HG02642 (cell line): ENCODE data around the gene SP3.

Experiments used
- ATAC-seq: cut with Tn5 transposase; IDR thresholded peaks from one replicate; pipeline ENCODE4 v1.9.1; 2021; ENCODE audit warnings: mild to moderate bottlenecking; ENCODE audit not compliant: unreplicated experiment, poor library complexity

Gene SP3

GRCh38 chr2:173970516-173970924 is 5.3 kb upstream of the SP3 start:
- ATAC-seq = no peak

DNA sequence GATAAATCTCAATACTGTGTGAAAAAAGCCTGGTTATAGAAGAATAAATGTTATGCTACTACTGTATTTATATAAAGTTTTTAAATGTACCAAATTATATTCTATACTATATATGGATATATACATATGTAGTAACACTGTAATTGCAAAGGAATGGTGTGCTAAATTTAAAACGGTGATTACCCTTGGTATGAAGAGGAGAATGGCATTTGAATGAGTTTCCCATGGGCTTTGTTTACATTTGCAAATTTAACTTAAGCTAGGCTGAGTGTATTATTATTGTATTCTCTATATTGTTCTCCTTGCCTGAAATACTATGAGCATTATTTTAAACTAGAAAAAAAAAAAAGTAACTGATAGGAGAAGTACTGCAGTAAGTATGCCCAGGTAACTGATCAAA is 4.7 kb upstream of the SP3 start:
- ATAC-seq = no peak

- no peak for ATAC-seq
Observed at GRCh38 chr2:173968551-173968950, 3.4 kb upstream of the SP3 start.

- ATAC-seq = no peak
Observed at GRCh38 chr2:173966274-173967098, 1.3 kb upstream of the SP3 start.

DNA sequence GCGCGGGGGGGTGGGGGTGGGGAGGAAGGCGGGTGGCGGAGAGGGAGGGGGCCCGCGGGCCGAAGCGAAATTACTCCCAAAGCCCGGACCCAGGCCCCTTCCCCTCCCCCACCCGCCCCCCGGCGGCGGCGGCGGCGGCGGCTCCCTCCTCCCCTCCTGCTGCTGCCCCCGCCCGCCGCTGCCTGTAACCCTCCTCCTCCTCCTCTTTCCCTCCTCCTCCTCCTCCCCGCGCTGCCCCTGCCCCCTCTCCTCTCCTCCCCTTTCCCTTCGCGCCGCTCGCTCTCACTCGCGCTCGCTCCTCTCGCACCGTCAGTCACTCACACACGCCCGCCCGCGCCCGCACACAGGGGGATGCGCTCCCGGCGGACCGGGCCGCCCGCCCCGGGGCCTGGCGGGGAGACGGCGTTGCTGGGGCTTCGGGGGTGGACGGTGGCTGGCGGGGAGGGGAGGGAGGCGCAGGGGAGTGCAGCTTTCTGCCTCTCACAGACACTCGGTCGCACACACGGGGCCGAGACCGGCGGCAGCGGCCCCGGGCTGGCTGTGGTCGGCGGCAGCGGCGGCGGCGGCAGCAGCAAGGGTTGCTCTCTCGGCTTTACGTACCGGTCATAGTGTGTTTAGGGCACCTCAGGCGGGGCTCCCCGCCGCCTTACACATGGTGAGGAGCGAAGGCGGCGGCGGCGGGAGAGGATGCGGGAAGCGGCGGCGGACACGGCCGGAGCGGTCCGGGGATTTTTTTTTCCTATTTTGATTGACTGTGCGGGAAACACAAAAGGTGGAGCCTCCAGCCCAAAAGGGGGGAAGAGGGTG is 405 bp downstream of the SP3 start:
- ATAC-seq = peak; percentile 30

DNA sequence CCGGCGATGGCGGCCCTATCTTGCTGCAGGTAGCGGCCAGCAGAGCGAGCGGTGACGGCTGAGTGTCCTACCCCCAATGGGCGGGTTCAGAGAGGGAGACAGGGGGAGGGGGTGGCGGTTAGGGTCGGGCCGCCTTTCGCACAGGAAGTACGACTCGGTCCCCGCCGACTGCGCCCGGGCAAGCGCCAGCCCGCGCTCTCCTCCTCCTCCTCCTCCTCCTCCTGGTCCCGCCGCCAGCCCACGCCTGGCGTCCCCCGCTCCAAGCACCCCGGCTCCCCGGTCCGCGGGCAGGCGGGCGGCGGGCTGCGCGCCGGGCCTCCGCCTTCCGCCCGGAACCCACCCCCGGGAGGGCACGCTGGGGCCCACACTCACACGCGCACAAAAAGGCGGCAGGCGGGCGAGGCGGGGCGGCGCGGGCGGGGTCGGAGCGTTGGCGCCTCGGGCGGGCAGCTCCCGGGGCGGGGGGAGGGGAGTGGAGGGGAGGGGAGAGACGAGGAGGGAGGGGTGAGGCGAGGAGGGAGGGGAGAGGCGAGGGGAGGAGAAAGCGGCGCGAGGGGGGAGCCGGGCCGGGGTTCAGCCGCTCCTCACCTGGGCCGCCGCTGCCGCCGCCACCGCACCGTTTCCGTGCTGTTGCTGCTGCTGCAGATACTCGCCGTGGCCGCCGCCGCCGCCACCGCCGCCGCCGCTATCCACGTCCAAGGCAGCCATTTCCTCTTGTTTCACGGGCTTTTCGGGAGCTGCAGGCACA is 1.2 kb downstream of the SP3 start:
- ATAC-seq = peak; percentile 62

GRCh38 chr2:173963323-173963816 is 1.8 kb downstream of the SP3 start:
- peak; percentile 13 for ATAC-seq

DNA sequence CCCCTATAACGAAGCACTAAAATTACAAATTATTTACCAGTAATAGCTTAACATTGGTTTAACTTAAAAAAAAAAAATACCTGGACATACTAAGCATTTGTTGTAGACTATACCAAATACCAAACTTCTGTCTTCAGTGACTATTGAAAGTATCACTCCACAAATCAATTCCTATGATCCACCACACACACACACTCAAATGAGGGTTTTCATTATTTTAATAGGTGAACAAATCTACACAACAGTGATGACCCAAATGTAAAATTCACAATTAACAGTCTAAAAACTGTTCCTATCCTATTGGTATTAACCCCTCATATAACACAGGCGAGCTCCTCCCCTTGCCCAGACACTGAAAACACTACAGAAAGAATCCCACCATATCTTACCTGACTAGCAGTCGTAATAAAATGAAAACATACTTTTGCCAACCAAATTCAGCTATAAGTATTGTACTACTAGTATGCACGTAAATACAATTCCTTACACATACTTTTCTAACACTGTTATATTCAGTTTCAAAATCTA is 2.5 kb downstream of the SP3 start:
- no peak for ATAC-seq

DNA sequence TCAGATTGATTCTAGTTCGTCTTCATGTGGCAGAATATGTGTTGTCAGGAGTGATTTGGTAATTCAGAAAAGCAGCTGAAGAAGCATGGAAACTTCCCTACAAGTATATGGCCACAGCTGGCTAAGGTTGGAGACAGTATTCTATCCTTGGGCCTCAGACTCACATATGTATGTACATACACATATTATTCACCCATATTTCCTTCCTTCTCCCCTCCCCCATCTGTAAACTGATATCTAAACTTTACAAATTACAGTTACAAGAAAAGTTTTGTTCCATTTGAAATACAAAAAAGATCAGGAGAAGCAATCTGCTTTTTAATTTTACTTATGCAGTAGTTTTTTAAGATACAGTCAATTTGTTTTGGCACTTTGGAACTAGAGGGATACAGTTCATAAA is 3.1 kb downstream of the SP3 start:
- no peak for ATAC-seq

DNA sequence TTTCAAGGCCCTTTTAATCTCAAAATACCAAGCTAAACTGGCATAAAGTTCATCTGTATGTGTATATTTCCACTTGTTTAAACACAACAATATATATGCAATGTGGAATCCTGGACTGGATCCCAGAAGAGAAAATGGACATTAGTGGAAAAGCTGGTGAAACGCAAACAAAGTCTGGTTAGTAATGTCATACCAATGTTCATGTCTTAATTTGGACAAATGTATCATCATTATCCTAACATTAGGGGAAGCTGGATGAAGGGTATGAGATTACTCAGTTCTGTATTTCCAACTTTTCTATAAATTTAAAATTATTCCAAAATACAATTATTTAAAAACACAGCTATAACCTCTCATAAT is 3.8 kb downstream of the SP3 start:
- no peak for ATAC-seq

- ATAC-seq = no peak
Observed at GRCh38 chr2:173959909-173960308, 5.3 kb downstream of the SP3 start.

- ATAC-seq = no peak
Observed at GRCh38 chr2:173959358-173959884, 5.8 kb downstream of the SP3 start.

DNA sequence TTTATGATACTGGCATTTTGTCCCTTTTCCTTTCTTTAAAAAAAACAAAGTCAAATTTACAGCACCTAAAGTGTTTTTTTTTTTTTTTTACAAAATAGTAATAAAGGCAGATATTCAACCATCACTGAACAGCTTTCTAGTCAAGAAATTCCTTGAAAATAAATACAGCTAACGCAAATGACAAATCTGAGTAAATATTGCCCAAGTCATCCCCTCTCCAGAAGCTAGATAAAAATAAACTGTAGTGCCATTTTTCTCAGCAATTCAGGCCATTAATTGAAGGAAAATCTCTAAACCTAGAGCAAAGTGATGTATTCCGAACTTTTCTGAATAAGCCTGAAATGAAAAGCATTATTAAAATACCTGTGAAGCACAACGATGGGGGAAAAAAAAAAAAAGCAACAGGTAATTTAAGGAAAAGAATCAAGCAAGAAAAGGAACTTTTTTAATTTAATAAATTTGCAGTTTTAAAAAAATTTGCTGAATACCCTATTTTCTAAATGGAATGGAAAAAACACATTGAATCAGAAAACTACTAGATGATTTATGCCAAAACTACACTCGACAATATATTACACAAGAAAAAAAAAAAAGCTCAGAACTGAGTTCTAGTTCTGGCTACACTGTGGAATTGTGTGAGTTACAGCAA is 6.9 kb downstream of the SP3 start:
- ATAC-seq = no peak

DNA sequence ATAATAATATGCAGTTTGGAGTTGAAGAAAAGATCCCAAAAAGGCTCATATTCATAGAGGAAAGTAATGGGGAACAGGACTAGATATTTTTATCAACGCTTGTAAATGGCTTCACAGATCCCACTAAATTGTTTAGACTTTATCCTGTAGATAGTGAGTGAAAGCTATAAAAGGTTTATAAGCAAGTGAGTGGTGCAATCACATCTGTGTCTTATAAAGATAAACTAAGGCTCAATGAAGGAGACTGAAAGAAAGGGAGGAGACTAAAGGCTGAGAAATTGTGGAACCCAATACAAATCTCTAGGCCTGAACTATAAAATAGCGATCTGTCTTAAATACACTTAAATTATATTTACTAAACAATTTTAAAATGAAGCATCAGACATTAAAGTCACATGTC is 7.7 kb downstream of the SP3 start:
- no peak for ATAC-seq

GRCh38 chr2:173956454-173956853 is 8.7 kb downstream of the SP3 start:
- ATAC-seq = no peak

DNA sequence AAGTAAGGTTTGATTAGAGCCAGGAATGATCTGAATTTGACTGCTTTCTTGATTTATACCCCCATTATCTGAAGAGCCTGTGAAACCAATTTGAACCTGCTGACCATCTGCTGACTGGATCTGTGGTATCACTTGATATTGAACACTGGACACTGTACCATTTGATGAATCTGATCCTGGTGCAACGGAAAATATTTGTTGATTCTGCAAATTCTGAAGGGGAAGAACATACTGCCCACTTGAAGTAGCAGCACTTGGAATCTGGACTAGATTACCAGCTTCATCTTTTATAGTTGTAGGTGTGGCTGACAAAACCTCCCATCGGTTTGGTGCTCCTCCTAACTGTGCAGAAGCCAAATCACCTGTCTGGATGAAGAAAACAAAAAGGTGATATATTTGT is 9.3 kb downstream of the SP3 start:
- no peak for ATAC-seq

DNA sequence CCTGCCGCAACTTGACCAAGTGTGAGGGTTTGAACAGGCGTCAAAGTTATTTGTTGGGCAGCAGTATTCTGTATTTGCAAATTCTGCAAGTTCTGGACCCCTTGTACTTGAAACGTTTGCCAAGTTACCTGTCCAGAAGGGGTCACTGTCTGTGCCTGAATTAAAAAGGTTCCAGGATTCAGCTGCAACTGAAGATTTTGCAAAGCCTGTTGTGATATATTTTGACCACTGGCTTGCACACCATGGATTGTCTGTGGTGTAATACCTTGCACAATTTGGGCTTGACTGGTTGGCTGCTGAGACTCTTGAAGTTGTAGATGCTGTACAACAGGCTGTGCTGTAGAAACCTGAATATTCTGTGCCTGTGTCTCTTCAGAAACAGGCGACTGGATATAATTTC is 10.2 kb downstream of the SP3 start:
- no peak for ATAC-seq

DNA sequence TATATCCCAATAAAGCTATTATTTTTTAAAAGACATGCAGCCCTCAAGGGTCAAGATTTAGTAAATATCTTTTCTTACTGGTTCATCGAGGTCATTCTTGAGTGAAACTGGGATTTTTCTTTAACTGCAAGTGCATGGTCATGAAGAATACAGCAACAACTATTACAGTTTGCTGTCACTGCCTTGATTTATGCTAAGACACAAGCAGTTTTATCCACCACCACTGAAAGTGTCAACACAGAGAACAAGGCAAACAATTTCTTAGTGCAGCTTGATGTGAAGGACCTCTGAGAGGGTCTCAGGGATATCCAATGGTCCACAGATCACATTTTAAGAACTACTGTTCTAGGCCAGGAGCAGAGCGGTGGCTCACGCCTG is 12.1 kb downstream of the SP3 start:
- no peak for ATAC-seq

DNA sequence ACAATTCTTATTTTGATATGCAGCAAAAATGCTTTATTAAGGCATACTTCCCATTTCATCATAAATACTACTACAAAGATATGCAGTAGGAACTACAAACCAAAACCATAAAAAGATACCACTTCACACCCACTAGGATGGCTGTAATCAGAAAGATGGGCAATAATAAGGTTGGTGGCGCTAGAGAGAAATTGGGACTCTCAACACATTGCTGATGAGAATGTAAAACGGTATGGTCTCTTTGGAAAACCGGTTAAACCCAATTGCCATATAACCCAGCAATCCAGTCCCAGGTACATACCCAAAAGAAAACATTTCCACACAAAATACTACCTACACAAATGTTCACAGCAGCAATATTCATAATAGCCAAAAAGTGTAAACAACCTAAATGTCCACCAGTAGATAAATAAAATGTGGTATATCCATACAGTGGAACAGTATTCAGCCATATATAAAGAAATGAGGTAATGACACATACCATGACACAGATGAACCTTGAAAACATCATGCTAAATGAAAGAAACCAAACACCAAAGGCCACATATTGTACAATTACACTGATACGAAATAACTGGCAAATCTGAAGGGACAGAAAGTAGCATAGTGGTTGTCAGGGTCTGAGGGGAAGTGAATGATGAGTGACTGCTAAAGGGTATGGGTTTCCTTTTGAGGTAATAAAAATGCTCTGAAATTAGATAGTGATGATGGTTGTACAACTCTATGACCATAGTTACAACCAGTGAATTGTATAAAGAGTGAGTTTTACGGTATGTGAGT is 12.7 kb downstream of the SP3 start:
- no peak for ATAC-seq
